ENCODE data around the gene CUEDC2.

Gene CUEDC2

DNA sequence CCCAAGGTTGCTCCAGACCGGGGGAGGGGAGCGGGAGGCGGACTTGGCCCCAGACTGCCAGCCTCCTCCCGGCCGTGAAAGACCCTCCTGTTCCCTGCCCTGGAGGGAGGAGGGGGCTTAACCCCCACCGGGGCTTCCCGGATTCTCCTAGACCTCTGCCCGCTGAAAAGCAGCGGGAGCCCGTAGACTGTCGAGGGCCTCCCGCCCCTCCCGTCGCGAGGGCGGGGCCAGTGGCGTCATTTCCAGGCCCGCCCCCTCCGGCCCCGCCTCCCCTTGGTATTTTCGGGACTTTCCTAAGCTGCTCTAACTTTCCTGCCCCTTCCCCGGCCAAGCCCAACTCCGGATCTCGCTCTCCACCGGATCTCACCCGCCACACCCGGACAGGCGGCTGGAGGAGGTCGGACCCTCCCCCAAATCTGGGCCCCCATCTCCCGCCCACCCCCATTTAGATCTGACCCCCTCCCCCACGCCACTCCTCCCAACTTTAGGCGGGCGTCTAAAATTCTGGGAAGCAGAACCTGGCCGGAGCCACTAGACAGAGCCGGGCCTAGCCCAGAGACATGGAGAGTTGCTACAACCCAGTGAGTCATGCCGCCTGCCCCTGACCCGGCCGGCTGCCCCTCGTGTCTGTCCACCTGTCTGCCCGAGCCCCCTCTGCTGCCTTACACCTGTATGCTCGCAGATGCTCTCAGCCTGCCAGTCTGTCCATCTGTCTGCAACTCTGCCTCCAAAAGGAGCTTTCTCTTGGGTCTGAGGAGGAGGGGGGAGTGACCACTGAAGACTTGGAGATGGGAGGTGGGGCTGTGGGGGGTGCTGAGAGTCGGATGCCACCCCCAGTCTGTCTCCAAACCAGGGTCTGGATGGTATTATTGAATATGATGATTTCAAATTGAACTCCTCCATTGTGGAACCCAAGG, 36.7 kb downstream of the CUEDC2 start, which contains the start of gene NFKB2:
TSS of gene NFKB2 (plus strand) at position 306 of the 917 bp plus-strand sequence. CDS start at position 561, 255 bp downstream.
- peak within 1 kb of the TSS; percentile 69 for H3K4me3 ChIP-seq (ENCODE audit: low read depth, low read length)
- H3K36me3 ChIP-seq (ENCODE audit: control insufficient read depth, insufficient read depth, low read length): no peaks in the 10 kb centered on the region
- TF ChIP-seq, protein P1, sequence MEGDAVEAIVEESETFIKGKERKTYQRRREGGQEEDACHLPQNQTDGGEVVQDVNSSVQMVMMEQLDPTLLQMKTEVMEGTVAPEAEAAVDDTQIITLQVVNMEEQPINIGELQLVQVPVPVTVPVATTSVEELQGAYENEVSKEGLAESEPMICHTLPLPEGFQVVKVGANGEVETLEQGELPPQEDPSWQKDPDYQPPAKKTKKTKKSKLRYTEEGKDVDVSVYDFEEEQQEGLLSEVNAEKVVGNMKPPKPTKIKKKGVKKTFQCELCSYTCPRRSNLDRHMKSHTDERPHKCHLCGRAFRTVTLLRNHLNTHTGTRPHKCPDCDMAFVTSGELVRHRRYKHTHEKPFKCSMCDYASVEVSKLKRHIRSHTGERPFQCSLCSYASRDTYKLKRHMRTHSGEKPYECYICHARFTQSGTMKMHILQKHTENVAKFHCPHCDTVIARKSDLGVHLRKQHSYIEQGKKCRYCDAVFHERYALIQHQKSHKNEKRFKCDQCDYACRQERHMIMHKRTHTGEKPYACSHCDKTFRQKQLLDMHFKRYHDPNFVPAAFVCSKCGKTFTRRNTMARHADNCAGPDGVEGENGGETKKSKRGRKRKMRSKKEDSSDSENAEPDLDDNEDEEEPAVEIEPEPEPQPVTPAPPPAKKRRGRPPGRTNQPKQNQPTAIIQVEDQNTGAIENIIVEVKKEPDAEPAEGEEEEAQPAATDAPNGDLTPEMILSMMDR (IDR thresholded peaks at IDR 0.05): no peak
- H3K9me3 ChIP-seq (ENCODE audit: control insufficient read depth, low read length): no peaks in the 10 kb centered on the region
- H3K79me2 ChIP-seq: no peaks in the 10 kb centered on the region
- H3K4me1 ChIP-seq: peaks cover 8% of the 10 kb centered on the region
- H2AFZ ChIP-seq: peak within 1 kb of the TSS; percentile 84
- peak within 1 kb of the TSS; percentile 89 for H3K4me2 ChIP-seq (ENCODE audit: low read length)
- H3K27ac ChIP-seq: peak within 1 kb of the TSS; percentile 81
- no peaks in the 10 kb centered on the region for H3K27me3 ChIP-seq (ENCODE audit: control insufficient read depth, insufficient read depth, low read length)
- no peak within 1 kb of the TSS for H3K9ac ChIP-seq

DNA sequence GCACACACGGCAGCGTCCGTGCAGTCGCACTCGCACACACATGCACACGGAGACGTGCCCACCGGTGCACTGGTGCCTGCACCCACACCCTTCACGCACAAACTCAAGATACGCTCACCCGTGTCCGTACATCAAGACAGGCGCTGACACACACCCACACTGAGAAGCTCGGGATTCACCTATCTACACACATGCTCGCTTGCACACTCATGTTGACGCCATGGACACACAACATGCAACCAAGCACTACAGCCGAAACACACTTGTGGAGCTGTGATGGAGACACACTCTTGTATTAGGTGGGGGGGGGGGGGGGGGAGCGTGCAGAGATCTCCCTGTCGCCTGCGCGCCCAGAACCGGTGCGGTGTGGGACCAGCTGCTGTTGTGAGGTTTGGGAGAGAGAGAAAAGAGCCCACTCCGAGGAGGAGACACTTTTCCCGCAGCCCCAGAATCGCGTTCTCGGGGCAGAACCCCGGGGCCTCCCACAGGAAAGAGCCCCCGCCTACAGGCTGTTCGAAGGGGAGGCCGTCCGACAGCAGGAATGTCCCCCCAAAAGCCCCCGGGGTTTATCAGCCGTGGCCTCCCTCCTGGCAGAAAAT, 37.5 kb downstream of the CUEDC2 start:
- peak overlapping the region; percentile 81 for H3K27ac ChIP-seq
- peak overlapping the region; percentile 69 for H3K4me3 ChIP-seq (ENCODE audit: low read depth, low read length)
- peak overlapping the region; percentile 84 for H2AFZ ChIP-seq
- TF ChIP-seq, protein P1 (IDR thresholded peaks at IDR 0.05): no peak
- peak overlapping the region; percentile 89 for H3K4me2 ChIP-seq (ENCODE audit: low read length)
- no peaks in the 10 kb centered on the region for H3K9me3 ChIP-seq (ENCODE audit: control insufficient read depth, low read length)
- no peaks in the 10 kb centered on the region for H3K27me3 ChIP-seq (ENCODE audit: control insufficient read depth, insufficient read depth, low read length)
- H3K4me1 ChIP-seq: peaks cover 7% of the 10 kb centered on the region
- no peaks in the 10 kb centered on the region for H3K79me2 ChIP-seq
- H3K36me3 ChIP-seq (ENCODE audit: control insufficient read depth, insufficient read depth, low read length): no peaks in the 10 kb centered on the region
- H3K9ac ChIP-seq: no peak overlapping the region

DNA sequence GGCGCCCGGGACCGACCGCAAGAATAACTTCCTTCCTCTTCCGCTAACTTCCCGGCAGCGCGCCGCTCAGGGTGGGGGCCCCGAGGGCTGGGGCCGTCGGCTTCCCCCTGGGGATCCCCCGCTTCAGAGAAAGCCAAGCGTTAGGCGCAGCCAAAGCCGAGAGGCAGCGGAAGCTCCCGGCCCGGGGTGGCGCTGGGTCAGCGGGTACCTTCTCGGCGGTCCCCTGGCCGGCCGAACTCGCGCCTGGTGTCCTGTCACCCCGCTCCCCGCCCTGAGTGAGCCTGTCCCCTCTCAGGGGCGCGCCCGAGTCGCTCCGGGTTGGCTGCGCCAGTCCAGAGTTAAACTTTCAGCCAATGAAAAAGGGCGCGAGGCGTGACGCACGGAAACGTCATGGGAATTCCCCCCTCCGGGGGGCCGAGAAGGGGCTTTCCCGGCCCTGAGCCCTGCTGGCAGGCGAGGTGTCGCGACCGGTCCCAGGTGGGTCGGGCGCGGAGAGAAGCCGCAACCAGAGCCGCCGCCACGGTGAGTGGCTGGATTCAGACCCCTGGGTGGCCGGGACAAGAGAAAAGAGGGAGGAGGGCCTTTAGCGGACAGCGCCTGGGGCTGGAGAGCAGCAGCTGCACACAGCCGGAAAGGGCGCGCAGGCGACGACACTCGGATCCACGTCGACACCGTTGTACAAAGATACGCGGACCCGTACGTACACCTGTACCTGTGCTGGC, 38.1 kb downstream of the CUEDC2 start:
- Histone ChIP-seq H3K27ac (peak overlapping the region; percentile 81), H3K4me2 (ENCODE audit: low read length) (peak overlapping the region; percentile 89), H3K4me1 (peaks cover 4% of the 10 kb centered on the region), H3K4me3 (ENCODE audit: low read depth, low read length) (peak overlapping the region; percentile 69), H3K79me2 (no peaks in the 10 kb centered on the region), H3K27me3 (ENCODE audit: control insufficient read depth, insufficient read depth, low read length) (no peaks in the 10 kb centered on the region), H3K9ac (no peak overlapping the region), H2AFZ (peak overlapping the region; percentile 84), H3K9me3 (ENCODE audit: control insufficient read depth, low read length) (no peaks in the 10 kb centered on the region), H3K36me3 (ENCODE audit: control insufficient read depth, insufficient read depth, low read length) (no peaks in the 10 kb centered on the region)
- TF ChIP-seq, protein P1 (IDR thresholded peaks at IDR 0.05): peak; percentile 97

DNA sequence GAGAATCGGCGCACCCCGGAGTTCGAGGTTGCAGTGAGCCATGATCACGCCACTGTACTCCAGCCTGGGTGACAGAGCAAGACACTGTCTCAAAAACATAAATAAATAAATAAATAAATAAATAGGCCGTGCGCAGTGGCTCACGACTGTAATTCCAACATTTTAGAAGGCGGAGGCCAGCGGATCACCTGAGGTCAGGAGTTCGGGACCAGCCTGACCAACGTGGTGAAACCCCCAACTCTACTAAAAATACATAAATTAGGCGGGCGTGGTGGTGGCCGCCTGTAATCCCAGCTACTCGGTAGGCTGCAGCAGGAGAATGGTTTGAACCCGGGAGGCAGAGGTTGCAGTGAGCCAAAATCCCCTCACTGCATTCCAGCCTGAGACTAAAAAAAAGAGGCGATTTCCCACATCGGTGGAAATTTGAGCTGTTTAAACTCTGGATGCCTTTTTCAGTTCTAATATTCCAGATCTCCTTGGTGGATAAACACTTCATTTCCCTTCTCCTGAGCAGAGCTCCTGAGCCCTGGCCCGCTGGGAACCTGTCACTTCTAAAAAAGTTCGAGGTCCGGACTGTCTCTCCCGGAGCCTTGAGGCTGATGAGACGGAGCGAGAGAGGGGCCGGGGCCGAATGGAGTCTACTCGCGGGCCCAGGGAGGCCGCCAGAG, 38.8 kb downstream of the CUEDC2 start:
- TF ChIP-seq, protein P1 (IDR thresholded peaks at IDR 0.05): no peak
- Histone ChIP-seq H3K36me3 (ENCODE audit: control insufficient read depth, insufficient read depth, low read length) (no peaks in the 10 kb centered on the region), H3K79me2 (no peaks in the 10 kb centered on the region), H3K27me3 (ENCODE audit: control insufficient read depth, insufficient read depth, low read length) (no peaks in the 10 kb centered on the region), H3K4me2 (ENCODE audit: low read length) (peak overlapping the region; percentile 89), H3K27ac (peak overlapping the region; percentile 81), H3K9me3 (ENCODE audit: control insufficient read depth, low read length) (no peaks in the 10 kb centered on the region), H3K4me1 (peaks cover 4% of the 10 kb centered on the region), H2AFZ (peak overlapping the region; percentile 84), H3K4me3 (ENCODE audit: low read depth, low read length) (peak overlapping the region; percentile 69), H3K9ac (no peak overlapping the region)

Data from parathyroid adenoma (tissue), 2 donors.